Measurements from ENCODE around the gene ZNF525.

GRCh38 chr19:53333066-53333462, 32.4 kb upstream of the ZNF525 start:
- no peak for TF ChIP-seq CTCF (IDR thresholded peaks at IDR 0.05; ENCODE audit: low read depth, low read length, missing input control)
- no peak for TF ChIP-seq JUND (IDR thresholded peaks at IDR 0.05)
- no peak for TF ChIP-seq TAF1 (conservative IDR thresholded peaks at IDR 0.05)
- no peak for TF ChIP-seq ATF3 (IDR thresholded peaks at IDR 0.05)
- TF ChIP-seq GABPA (IDR thresholded peaks at IDR 0.05 in 1 of 2, conservative IDR thresholded peaks at IDR 0.05 in 1 of 2) = no peak
- TF ChIP-seq YY1 (IDR thresholded peaks at IDR 0.05) = no peak
- TF ChIP-seq RAD21 (IDR thresholded peaks at IDR 0.05) = no peak
- no peak for TF ChIP-seq MAX (IDR thresholded peaks at IDR 0.05)
- TF ChIP-seq REST (IDR thresholded peaks at IDR 0.05) = no peak
- TF ChIP-seq RXRA (IDR thresholded peaks at IDR 0.05) = no peak
- TF ChIP-seq SP1 (IDR thresholded peaks at IDR 0.05) = no peak

Data from liver (tissue), 3 donors.